BE2C (cell line): Measurements from ENCODE around the gene OR56B4.

ENCODE experiments used
- DNase-seq: peaks from one replicate; pipeline ENCODE4 v3.0.0-alpha.2; 2020
- H3K27me3 ChIP-seq: fragments of 250-450 bp; sonication (Bioruptor Pico); 2 replicates; pipeline ENCODE4 v1.5.1; 2020; ENCODE audit warnings: mild to moderate bottlenecking
- H3K36me3 ChIP-seq: fragments of 250-450 bp; sonication (Bioruptor Pico); 2 replicates; pipeline ENCODE4 v1.5.1; 2020; ENCODE audit warnings: mild to moderate bottlenecking
- H3K4me1 ChIP-seq: fragments of 250-450 bp; sonication (Bioruptor Pico); 2 replicates; pipeline ENCODE4 v1.5.1; 2020
- H3K4me3 ChIP-seq: 2 replicates; pipeline ENCODE4 v1.5.1; 2011; ENCODE audit warnings: low read depth, low read length
- H3K9me3 ChIP-seq: fragments of 250-450 bp; sonication (Bioruptor Pico); 2 replicates; pipeline ENCODE4 v1.5.1; 2020
- CTCF ChIP-seq: IDR thresholded peaks from 2 replicates; pipeline ENCODE4 v1.5.1; 2012; ENCODE audit warnings: mild to moderate bottlenecking, low read depth, low read length

The OR56B4 gene

GRCh38 chr11:6156628-6157359, 49.3 kb downstream of the OR56B4 start:
- DNase-seq = no peak

More at GRCh38 chr11:6156628-6157359, 49.3 kb downstream of the OR56B4 start:
- Histone ChIP-seq H3K36me3 (no peaks in the 10 kb centered on the region), H3K9me3 (no peaks in the 10 kb centered on the region), H3K27me3 (no peaks in the 10 kb centered on the region), H3K4me3 (no peak overlapping the region), H3K4me1 (no peaks in the 10 kb centered on the region)
- no peak for TF ChIP-seq CTCF
